NCI-H748 (cell line): ENCODE measurements around the gene WDR86.

Source experiments
- DNase-seq: peaks from one replicate; lab custom pipeline; 2025; ENCODE audit not compliant: unreplicated experiment; lab: John Stamatoyannopoulos, UW

WDR86 gene

GRCh38 chr7:151392002-151392401 lies 17.8 kb downstream of the WDR86 start:
- no peak for DNase-seq

- no peak for DNase-seq
Observed at GRCh38 chr7:151391358-151391730, 18.5 kb downstream of the WDR86 start.

DNA sequence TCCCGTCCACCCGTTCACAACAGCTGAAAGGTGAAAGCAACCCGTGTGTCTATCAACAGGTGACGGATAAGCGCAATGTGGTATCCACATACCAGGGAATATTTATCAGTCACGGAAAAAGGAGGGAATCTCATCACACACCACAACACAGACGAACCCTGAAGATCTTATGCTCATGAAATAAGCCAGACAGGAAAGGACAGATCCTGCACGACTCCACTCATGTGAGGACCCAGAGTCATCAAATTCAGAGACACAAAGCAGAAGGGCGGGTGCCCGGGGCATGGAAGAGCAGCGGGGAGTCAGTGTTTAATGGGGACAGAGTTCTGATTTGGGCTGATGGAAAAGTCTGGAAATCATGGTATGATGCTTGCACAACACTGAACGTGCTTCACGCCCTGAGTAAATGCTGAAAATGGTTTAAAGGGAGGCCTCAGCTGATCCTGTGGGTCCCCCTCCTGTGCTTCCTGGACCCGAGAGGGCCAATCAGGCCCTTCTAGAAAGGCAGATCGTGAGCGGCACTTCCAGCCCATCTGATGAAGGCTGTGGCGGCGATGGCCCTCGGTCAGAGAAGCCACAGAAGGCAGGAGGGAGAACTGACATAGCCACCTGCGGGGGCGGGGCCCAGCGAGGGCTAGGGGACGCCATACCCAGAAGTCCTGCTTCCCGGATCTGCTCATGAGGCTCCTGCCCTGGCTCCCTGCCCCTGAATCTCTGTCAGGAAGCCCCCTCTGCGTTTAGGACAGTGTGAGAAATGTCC lies 19.1 kb downstream of the WDR86 start:
- no peak for DNase-seq

- no peak for DNase-seq
Observed at GRCh38 chr7:151389768-151390597, 19.9 kb downstream of the WDR86 start.

GRCh38 chr7:151389096-151389767 lies 20.6 kb downstream of the WDR86 start:
- DNase-seq: no peak

DNA sequence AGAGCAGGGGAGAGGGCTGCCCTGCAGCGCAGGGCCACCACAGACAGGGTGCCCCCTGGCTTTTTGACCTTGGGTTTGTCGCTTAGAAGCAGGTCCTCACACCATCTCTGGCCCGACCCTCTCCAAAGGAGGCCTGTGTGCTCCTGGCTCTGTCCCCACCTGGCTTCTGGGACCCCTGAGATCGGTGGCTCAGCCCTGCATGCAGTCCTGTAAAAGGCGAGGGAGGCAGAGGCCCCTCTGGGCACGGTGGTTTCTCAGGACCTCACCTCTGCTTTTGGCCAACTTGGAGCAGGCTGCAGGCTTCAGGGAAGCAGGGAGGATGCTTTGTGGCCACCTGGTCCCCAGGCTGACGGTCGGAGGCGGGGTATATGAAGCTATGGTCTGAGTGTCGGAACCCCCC lies 21.4 kb downstream of the WDR86 start:
- DNase-seq: no peak

- no peak for DNase-seq
Observed at GRCh38 chr7:151388007-151388297, 21.9 kb downstream of the WDR86 start.

- no peak for DNase-seq
Observed at GRCh38 chr7:151387161-151388006, 22.5 kb downstream of the WDR86 start.

DNA sequence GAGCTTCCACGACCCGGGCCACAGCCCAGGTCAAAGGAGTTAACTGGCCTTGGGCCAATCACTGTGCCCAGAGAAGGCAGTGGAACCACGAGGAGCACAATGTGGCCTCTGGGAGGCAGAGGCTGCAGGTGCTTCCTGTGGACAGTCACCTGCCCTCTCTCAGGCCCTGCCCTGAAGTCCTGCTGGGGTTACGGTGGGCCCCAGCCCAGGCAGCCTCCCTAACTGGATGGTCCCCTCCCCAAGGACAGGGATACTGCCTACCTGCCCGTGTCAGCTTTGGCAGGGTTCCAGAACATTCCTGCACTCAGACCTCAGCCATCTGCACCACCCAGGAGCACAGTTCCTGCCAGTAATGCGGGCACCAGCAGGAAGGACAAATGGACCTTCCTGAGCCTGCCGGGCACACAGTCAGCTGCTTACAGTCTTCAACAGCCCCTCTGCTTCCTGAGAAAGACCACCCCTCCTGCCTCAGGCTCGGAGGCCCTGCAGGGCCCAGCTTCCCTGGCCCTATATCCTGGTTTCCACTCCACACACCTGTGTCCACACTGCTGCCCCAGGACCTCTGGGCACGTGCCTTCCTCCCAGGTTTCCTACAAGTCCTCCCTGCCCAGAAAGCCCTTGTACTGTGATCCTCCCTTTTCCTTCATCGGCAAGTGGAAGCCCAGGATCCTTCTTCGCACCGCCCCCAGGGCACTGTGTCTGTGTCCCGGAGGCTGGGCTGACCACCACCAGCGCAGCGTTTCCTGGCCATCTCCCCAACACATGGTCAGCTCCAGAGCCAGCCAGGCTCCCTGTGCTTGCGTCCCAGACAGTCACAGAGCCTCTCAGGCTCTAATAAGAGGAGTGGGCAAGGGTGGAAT lies 23.3 kb downstream of the WDR86 start:
- no peak for DNase-seq

- no peak for DNase-seq
Observed at GRCh38 chr7:151385626-151386300, 24.1 kb downstream of the WDR86 start.

DNA sequence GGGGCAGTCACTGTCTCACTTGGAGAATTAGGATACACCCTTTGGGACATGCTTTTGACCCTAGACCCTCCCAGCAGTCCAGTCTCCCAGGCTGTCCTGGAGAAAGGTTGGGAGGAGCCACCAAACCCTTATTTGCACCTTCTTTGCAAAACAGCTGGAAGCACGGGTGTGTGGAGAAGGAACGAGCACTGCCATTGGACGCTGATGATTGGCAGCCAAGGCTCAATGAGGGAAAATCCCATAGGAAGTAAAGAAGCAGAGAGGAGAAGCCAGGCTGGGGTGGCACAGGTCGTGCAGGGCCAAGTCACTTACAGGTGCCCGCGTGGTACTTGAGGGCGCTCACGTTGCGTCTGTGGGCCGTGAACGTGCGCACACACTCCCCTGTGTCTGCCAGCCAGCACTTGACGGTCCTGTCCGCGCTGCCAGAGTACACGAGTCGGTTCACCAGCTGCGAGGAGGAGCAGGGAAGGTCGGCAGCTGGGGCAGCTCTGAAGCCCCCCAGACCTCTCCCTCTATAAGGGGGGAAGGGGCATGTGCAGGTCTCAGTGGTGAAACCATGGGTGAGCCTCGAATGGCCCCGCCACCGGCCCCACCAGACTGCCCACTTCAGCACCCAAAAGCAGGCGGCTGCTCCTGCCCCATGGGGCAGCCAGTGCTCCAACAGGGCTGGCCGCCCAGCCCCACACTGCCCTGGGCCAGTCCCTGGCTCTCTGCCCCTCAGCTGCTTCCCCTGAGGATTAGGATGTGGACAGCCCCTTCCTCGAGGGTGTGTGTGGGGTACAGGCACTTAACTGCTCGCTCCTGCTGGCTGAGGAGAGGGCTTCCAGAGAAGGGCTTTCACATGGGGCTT lies 24.8 kb downstream of the WDR86 start:
- no peak for DNase-seq

DNA sequence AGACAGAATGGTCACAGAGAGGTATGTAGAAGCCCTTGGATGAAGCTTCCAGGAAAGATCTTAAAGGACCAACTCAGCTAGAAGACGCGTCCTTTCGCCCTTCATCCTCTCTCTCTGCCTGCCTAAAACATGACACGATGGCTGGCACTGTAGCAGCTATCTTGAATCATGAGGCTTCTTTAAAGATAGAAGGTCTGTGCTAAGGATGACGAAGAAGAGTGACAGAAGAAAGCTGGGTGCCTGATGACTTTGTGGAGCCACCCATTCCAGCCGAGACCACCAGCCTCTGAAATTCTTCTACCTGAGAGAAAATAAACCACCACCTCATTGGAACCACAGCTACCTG lies 25.5 kb downstream of the WDR86 start:
- DNase-seq: no peak

DNA sequence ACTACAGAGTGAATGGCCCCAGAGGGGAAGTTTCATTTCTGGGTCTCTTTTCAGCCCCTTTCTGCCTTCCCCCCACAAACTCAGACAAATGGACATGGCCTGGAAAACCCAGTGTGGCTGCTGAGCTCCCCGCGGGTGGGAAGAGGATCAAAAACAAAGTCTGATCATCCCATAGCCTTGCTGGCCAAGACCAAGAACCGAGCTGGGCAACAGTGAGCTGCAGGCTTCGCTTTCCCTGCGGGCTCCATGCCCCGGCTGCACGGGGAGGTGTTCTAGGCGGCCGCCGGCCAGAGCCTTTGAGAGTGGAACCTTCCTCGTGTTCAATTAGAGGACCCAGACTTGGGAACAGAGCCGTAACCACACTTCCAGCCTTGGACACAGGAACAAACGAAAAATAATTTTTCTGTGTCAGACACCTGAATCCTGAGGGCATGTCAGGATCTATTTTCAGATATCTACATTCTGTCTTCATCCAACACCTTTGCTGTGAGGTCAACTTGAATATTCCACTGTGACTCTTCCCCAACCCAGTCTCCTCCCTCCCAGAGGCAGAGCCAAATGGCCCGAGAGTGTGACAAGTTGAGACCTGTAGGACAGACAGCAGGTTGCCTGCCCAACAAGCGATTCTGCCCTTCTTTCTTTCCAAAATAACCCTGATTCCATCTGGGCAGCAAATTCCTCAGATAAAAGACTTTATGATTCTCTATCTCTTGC lies 26.0 kb downstream of the WDR86 start:
- DNase-seq: no peak

GRCh38 chr7:151382079-151382885 lies 27.6 kb downstream of the WDR86 start:
- peak; percentile 41 for DNase-seq

- peak; percentile 70 for DNase-seq
Observed at GRCh38 chr7:151381348-151382078, 28.3 kb downstream of the WDR86 start.

- DNase-seq: no peak
Observed at GRCh38 chr7:151381098-151381347, 28.8 kb downstream of the WDR86 start.
